Measurements from ENCODE around the gene COQ10B.
"Not testable (repeated sequence)": the region's sequence is repeated elsewhere in the genome, so short reads cannot be mapped to it uniquely, and the experiment has no call there.

The COQ10B gene

GRCh38 chr2:197453123-197453913 is at the start of gene COQ10B:
Gene COQ10B (plus strand): TSS chr2:197453552. CDS start chr2:197453561, 9 bp downstream.
- DNase-seq: peak; percentile 98 to 99

- DNase-seq: no peak
Measured at GRCh38 chr2:197405582-197405981, 47.8 kb upstream of the COQ10B start.

DNA sequence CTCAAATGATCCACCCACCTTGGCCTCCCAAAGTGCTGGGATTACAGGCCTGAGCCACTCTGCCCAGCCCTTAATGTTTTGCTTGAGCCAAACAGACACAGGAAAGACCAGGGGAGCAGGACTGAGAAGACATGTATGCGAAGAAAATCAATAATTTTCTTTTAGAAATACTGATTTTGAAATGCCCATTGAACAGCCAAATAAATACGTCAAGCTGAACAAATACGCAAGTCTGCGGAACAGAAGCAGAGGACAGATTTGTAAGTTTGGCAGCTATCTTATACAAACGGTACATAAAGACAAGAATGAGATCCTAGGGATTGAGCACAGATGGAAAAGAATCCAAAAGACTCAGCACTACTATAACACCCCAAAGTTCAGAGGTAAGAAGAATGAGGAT is 39.3 kb upstream of the COQ10B start:
- DNase-seq: no peak

DNA sequence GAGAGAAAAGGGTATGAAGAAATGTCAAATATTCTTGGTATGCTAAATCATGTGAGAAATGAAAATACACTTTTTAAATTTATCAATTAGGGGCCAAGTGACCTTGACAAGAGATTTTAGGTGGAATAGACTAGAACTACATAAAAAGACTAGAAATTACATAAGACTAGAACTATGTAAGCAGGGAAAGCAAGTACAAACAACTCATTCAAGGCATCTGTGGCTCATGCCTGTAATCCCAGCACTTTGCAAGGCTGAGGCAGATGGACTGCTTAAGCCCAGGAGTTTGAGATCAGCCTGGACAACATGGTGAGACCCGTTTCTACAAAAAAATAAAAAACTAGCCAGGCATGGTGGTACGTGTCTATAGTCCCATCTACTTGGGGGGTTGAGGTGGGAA is 38.8 kb upstream of the COQ10B start:
- DNase-seq: no peak

- no peak for DNase-seq
Measured at GRCh38 chr2:197416268-197416667, 37.1 kb upstream of the COQ10B start.

DNA sequence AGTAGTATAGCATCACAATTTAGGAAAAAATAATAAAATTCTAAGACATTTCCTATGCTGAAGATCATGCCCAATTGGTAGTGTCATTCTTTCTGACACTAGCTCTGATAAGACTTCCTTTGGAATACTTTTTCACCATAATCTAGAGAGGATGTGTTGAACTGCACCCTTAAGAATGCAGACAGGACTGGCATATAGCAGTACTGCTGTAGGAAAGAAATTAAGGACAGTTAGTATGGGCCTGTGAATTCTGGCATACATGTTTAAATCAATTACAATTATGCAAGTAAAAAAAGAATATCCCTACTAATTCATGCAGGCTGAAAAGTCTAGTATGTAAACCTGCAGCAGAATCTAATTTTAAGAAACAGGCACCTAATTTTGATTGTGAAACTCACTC is 33.9 kb upstream of the COQ10B start:
- no peak for DNase-seq

GRCh38 chr2:197423307-197423706 is 30.0 kb upstream of the COQ10B start:
- DNase-seq: no peak

- DNase-seq: no peak
Measured at GRCh38 chr2:197425550-197425949, 27.8 kb upstream of the COQ10B start.

DNA sequence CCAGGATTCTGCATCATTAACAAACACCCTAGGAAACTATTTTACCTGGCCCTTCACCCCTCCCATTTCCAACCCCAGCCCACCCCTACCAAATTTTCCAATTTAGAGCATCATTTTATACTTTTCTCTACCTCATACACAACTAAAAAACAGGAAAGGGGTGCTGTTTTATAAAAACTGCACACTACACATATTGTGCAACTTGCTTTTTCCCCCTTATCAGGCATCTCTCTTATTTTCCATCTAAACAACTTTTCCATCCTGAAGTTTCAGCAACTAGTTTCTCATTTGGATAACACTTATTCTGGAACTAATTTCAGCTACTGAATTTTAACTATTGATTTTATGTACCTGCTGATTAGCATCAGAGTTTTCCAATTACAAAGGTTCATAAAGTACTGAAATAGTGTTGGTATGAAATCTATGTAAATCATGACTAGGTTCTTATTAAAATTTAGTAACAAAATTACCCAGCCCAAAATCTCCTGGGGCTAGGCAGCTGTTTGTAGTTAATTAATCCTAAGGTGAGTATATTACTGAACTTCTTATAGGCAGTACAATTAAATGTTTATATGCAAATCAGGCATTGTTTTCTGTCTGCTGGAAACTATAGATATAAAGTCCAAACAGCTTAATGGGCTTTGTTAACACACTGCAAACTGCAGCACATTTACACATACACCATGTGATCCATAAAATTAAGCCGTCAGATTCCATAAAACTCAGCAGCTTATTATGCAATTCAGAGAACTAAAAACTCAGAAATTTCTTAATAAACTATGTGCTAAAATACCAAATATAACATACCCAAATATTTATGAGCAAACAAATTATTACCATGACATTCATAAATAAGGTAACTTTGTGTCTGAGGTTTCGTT is 26.4 kb upstream of the COQ10B start:
- no peak for DNase-seq

- DNase-seq: no peak
Measured at GRCh38 chr2:197427986-197428385, 25.4 kb upstream of the COQ10B start.

- no peak for DNase-seq
Measured at GRCh38 chr2:197431858-197432257, 21.5 kb upstream of the COQ10B start.

DNA sequence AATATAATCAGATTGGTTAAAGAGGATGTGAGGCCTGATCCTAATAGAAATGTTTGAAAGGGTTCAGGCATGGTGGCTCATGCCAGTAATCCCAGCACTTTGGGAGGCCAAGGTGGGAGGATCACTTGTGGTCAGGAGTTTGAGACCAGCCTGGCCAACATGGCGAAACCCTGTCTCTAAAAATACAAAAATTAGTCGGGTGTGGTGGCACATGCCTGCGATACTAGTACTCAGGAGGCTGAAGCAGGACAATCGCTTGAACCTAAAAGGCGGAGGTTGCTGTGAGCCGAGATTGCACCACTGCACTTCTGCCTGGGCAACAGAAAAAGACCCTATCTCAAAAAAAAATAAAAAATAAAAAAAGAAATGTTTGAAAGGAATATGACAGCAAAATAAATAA is 20.8 kb upstream of the COQ10B start:
- DNase-seq: not testable (repeated sequence)

DNA sequence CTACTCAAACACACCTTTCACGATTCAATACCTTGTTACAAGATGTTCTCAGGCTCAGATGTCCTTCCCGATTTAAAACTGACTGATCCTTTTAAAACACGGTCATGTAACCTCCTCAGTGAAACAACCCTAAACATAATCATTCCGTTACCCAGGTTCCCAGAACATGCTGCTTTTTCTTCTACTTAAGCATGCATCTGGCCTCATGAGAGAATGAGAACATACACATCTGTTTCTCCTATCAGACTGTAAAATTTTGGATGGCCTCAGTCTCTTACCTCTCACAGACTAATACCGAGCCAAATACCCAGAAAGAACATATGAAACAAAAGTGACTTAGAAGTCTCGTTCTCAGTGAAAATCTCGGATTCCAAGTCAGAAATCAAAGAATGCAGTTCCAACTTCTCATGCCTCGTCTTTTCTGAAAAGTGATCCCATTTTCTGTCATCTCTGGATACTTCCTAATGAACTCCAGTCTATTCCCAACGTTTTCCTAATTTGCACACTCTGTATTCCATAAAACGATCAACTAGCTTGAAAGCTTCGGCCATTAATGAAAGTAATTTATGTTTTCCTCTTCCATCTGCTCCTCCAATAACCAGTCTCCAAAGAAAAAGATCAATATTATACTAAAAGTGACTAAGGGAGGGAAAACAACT is 19.4 kb upstream of the COQ10B start:
- DNase-seq: no peak

- DNase-seq: peak; percentile 92 to 97
Measured at GRCh38 chr2:197434541-197435513, 18.5 kb upstream of the COQ10B start, which contains the start of gene SF3B1. Gene SF3B1 (minus strand): TSS chr2:197435028. CDS start chr2:197434999, 29 bp downstream.

- peak in 1 of 2 experiments; percentile 16 for DNase-seq
Measured at GRCh38 chr2:197435598-197436420, 17.5 kb upstream of the COQ10B start.

GRCh38 chr2:197437380-197437779 is 16.0 kb upstream of the COQ10B start:
- DNase-seq: no peak

- peak; percentile 33 to 40 for DNase-seq
Measured at GRCh38 chr2:197442857-197443256, 10.5 kb upstream of the COQ10B start.

- no peak for DNase-seq
Measured at GRCh38 chr2:197445746-197446145, 7.6 kb upstream of the COQ10B start.

- DNase-seq: no peak
Measured at GRCh38 chr2:197446844-197447243, 6.5 kb upstream of the COQ10B start.

DNA sequence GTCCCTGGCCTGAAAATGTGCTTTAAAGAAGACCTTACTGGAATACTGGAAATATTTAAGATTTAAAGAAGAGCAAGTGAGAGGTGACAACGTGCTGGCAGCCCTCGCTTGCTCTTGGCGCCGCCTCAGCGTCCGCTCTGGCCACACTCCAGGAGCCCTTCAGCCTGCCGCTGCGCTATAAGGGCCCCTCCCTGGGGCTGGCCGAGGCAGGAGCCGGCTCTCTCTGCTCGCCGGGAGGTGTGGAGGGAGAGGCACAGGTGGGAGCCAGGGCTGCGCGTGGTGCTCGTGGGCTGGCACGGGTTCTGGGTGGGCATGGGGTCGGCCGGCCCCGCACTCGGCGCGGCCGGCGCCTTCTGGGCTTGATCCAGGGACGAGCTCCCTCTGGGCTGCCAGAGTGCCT is 2.9 kb upstream of the COQ10B start:
- no peak for DNase-seq

- DNase-seq: not testable (repeated sequence)
Measured at GRCh38 chr2:197450935-197451358, 2.4 kb upstream of the COQ10B start.
